Neuronal stem cell (in vitro differentiated cells): ENCODE data around the gene POFUT2.
A peak's percentile ranks its signal among the peaks of the same experiment; 100 is the strongest.

Experiments used
- DNase-seq: peaks from one replicate; pipeline ENCODE4 v3.0.0-alpha.2; 2013; ENCODE audit warnings: low spot score
- H2AFZ ChIP-seq: one replicate; pipeline ENCODE4 v1.6.1; 2013; ENCODE audit warnings: mild to moderate bottlenecking, low read length, inconsistent platforms
- H2AK5ac ChIP-seq: 2 replicates; pipeline ENCODE4 v1.6.1; 2013; ENCODE audit warnings: low read depth, mild to moderate bottlenecking, inconsistent platforms, low read length, moderate library complexity, mixed read lengths
- H2BK120ac ChIP-seq: 2 replicates; pipeline ENCODE4 v1.6.1; 2013; ENCODE audit warnings: low read depth, mild to moderate bottlenecking, inconsistent platforms, low read length, moderate library complexity, mixed read lengths
- H2BK12ac ChIP-seq: one replicate; pipeline ENCODE4 v1.6.1; 2013; ENCODE audit warnings: low read length, inconsistent platforms
- H2BK15ac ChIP-seq: 2 replicates; pipeline ENCODE4 v1.6.1; 2013; ENCODE audit warnings: mild to moderate bottlenecking, low read length, inconsistent platforms, mixed read lengths
- H2BK5ac ChIP-seq: one replicate; pipeline ENCODE4 v1.6.1; 2013; ENCODE audit warnings: inconsistent platforms, mild to moderate bottlenecking, low read length, moderate library complexity
- H3K14ac ChIP-seq: one replicate; pipeline ENCODE4 v1.6.1; 2013; ENCODE audit warnings: low read length, inconsistent platforms
- H3K18ac ChIP-seq: 2 replicates; pipeline ENCODE4 v1.6.1; 2013; ENCODE audit warnings: low read length, inconsistent platforms
- H3K23ac ChIP-seq: 2 replicates; pipeline ENCODE4 v1.6.1; 2013; ENCODE audit warnings: low read depth, mild to moderate bottlenecking, mixed read lengths, low read length, inconsistent platforms; ENCODE audit not compliant: poor library complexity
- H3K27ac ChIP-seq: replicated peaks from 3 replicates; pipeline ENCODE4 v1.5.1; 2013; ENCODE audit warnings: low read length, inconsistent platforms
- H3K27me3 ChIP-seq, 3 experiments: 2 replicates each; pipeline ENCODE4 v1.6.1; 2013; ENCODE audit warnings: low read length in 3 of 3, mild to moderate bottlenecking in 2 of 3, inconsistent platforms in 1 of 3, low read depth in 1 of 3, mixed read lengths in 1 of 3, moderate library complexity in 1 of 3; ENCODE audit not compliant: control insufficient read depth in 3 of 3, insufficient read depth in 3 of 3
- H3K36me3 ChIP-seq, 2 donors: replicated peaks in 1 of 2; 2 replicates each; pipeline ENCODE4 v1.6.1; 2013; ENCODE audit warnings: low read length in 2 of 2; ENCODE audit not compliant: control insufficient read depth in 2 of 2, insufficient read depth in 2 of 2
- H3K4ac ChIP-seq: 2 replicates; pipeline ENCODE4 v1.6.1; 2013; ENCODE audit warnings: inconsistent platforms, mild to moderate bottlenecking, low read length, moderate library complexity
- H3K4me1 ChIP-seq, 2 donors: 1 replicate in 1 of 2; 2 replicates in 1 of 2; pipeline ENCODE4 v1.6.1; 2013; ENCODE audit warnings: low read length in 2 of 2, low read depth in 1 of 2; ENCODE audit not compliant: control insufficient read depth in 2 of 2, insufficient read depth in 1 of 2
- H3K4me2 ChIP-seq: one replicate; pipeline ENCODE4 v1.6.1; 2013; ENCODE audit warnings: mild to moderate bottlenecking, low read length, inconsistent platforms; ENCODE audit not compliant: insufficient read depth, poor library complexity, severe bottlenecking
- H3K4me3 ChIP-seq, 2 donors: 2 replicates each; pipeline ENCODE4 v1.5.1; 2013; ENCODE audit warnings: low read length in 2 of 2, mild to moderate bottlenecking in 2 of 2, inconsistent platforms in 1 of 2, moderate library complexity in 1 of 2
- H3K79me1 ChIP-seq: one replicate; pipeline ENCODE4 v1.6.1; 2013; ENCODE audit warnings: low read depth, mild to moderate bottlenecking, inconsistent platforms, low read length, moderate library complexity
- H3K9ac ChIP-seq: one replicate; pipeline ENCODE4 v1.6.1; 2013; ENCODE audit warnings: mild to moderate bottlenecking, low read depth, low read length, inconsistent platforms; ENCODE audit not compliant: poor library complexity
- H3K9me3 ChIP-seq, 2 donors: replicated peaks in 1 of 2; 2 replicates each; pipeline versions ENCODE3 to v1.6.1; 2013; ENCODE audit warnings: low read length in 2 of 2, mild to moderate bottlenecking in 2 of 2, inconsistent platforms in 1 of 2, low read depth in 1 of 2, mixed read lengths in 1 of 2, moderate library complexity in 1 of 2; ENCODE audit not compliant: control insufficient read depth in 2 of 2, insufficient read depth in 1 of 2
- H4K8ac ChIP-seq: one replicate; pipeline ENCODE4 v1.6.1; 2013; ENCODE audit warnings: low read depth, mild to moderate bottlenecking, inconsistent platforms, low read length, moderate library complexity
- H4K91ac ChIP-seq: one replicate; pipeline ENCODE4 v1.6.1; 2013; ENCODE audit warnings: low read length, low read depth, mild to moderate bottlenecking, inconsistent platforms; ENCODE audit not compliant: poor library complexity
- WGBS, 2 donors: extraction: QIAGEN DNeasy Blood & Tissue Kit; methylation state at CpG; one replicate each; pipeline ENCODE4 v1.1.7; 2013; ENCODE audit warnings: missing lambda C conversion rate in 2 of 2, mixed read lengths in 1 of 2; ENCODE audit not compliant: insufficient read length in 2 of 2, insufficient replicate concordance in 1 of 2; ENCODE audit errors: extremely low coverage in 2 of 2; 5-methylcytosine and 5-hydroxymethylcytosine counted together

The POFUT2 gene

GRCh38 chr21:45251635-45252447, 35.9 kb downstream of the POFUT2 start:
- no peak overlapping the region for H3K9ac ChIP-seq
- peaks cover 9 to 12% of the 10 kb centered on the region in 2 donors for H3K4me1 ChIP-seq
- no peak overlapping the region for H2BK12ac ChIP-seq
- H3K79me1 ChIP-seq: peaks cover 2% of the 10 kb centered on the region
- H3K4me3 ChIP-seq: peak overlapping the region in 1 of 2 donors; percentile 43
- H4K91ac ChIP-seq: no peak overlapping the region
- peak overlapping the region; percentile 6 for H2AK5ac ChIP-seq
- H2BK120ac ChIP-seq: no peak overlapping the region
- peak overlapping the region; percentile 2 for H2BK5ac ChIP-seq
- no peak overlapping the region for H3K27ac ChIP-seq
- H2AFZ ChIP-seq: no peak overlapping the region
- no peak overlapping the region for H3K14ac ChIP-seq
- H3K36me3 ChIP-seq: no peaks in the 10 kb centered on the region
- H3K27me3 ChIP-seq: peaks cover 0 to 7% (median 0%) of the 10 kb centered on the region in 3 experiments
- no CpG with 5 or more reads among the region's 28 CpGs for WGBS, 2 donors
- no peak for DNase-seq
- H3K4me2 ChIP-seq: no peak overlapping the region
- H3K9me3 ChIP-seq: peaks cover 2 to 19% of the 10 kb centered on the region in 2 donors
- peak overlapping the region; percentile 18 for H3K18ac ChIP-seq
- H3K23ac ChIP-seq: no peak overlapping the region
- H3K4ac ChIP-seq: no peak overlapping the region
- no peak overlapping the region for H4K8ac ChIP-seq
- H2BK15ac ChIP-seq: peak overlapping the region; percentile 64

GRCh38 chr21:45250914-45251634, 36.6 kb downstream of the POFUT2 start:
- Histone ChIP-seq H3K4me2 (no peak overlapping the region), H4K8ac (no peak overlapping the region), H2AK5ac (peak overlapping the region; percentile 19), H2BK12ac (no peak overlapping the region), H4K91ac (no peak overlapping the region), H2AFZ (no peak overlapping the region), H3K4ac (no peak overlapping the region), H3K4me1 (peaks cover 5 to 9% of the 10 kb centered on the region in 2 donors), H3K79me1 (no peaks in the 10 kb centered on the region), H2BK120ac (no peak overlapping the region), H3K9ac (no peak overlapping the region), H3K27ac (no peak overlapping the region), H2BK5ac (peak overlapping the region; percentile 2), H3K23ac (no peak overlapping the region), H3K9me3 (peaks cover 2 to 19% of the 10 kb centered on the region in 2 donors), H3K4me3 (no peak overlapping the region), H3K18ac (no peak overlapping the region), H3K14ac (no peak overlapping the region), H2BK15ac (no peak overlapping the region), H3K27me3 (peaks cover 0 to 7% (median 0%) of the 10 kb centered on the region in 3 experiments), H3K36me3 (no peaks in the 10 kb centered on the region)
- no peak for DNase-seq
- no CpG with 5 or more reads among the region's 14 CpGs for WGBS, 2 donors

- Histone ChIP-seq H3K18ac (no peak overlapping the region), H2BK5ac (no peak overlapping the region), H3K9ac (no peak overlapping the region), H2AK5ac (no peak overlapping the region), H4K91ac (no peak overlapping the region), H3K36me3 (no peaks in the 10 kb centered on the region), H2BK15ac (no peak overlapping the region), H3K9me3 (peaks cover 2 to 19% of the 10 kb centered on the region in 2 donors), H3K14ac (no peak overlapping the region), H3K27me3 (peaks cover 0 to 7% (median 0%) of the 10 kb centered on the region in 3 experiments), H4K8ac (no peak overlapping the region), H3K27ac (no peak overlapping the region), H3K79me1 (no peaks in the 10 kb centered on the region), H3K4me2 (no peak overlapping the region), H2BK12ac (no peak overlapping the region), H3K4ac (no peak overlapping the region), H2BK120ac (no peak overlapping the region), H3K23ac (no peak overlapping the region), H2AFZ (no peak overlapping the region), H3K4me1 (peaks cover 5 to 9% of the 10 kb centered on the region in 2 donors), H3K4me3 (no peak overlapping the region)
- no peak for DNase-seq
- WGBS, 2 donors: no CpG with 5 or more reads among the region's 3 CpGs
These were observed 37.4 kb downstream of the POFUT2 start for GRCh38 chr21:45250272-45250671.

- H3K4me1 ChIP-seq: peaks cover 5 to 9% of the 10 kb centered on the region in 2 donors
- H4K91ac ChIP-seq: no peak overlapping the region
- peaks cover 4 to 22% of the 10 kb centered on the region in 2 donors for H3K9me3 ChIP-seq
- H3K18ac ChIP-seq: no peak overlapping the region
- no CpG with 5 or more reads among the region's 6 CpGs for WGBS, 2 donors
- H3K4me3 ChIP-seq: no peak overlapping the region
- H2BK12ac ChIP-seq: no peak overlapping the region
- DNase-seq: no peak
- no peak overlapping the region for H4K8ac ChIP-seq
- H2BK5ac ChIP-seq: no peak overlapping the region
- no peak overlapping the region for H2AFZ ChIP-seq
- no peak overlapping the region for H3K4me2 ChIP-seq
- no peaks in the 10 kb centered on the region for H3K36me3 ChIP-seq
- no peak overlapping the region for H3K9ac ChIP-seq
- H3K23ac ChIP-seq: no peak overlapping the region
- H3K14ac ChIP-seq: no peak overlapping the region
- no peak overlapping the region for H3K4ac ChIP-seq
- H2BK120ac ChIP-seq: no peak overlapping the region
- no peak overlapping the region for H3K27ac ChIP-seq
- H3K27me3 ChIP-seq: peaks cover 0 to 7% (median 0%) of the 10 kb centered on the region in 3 experiments
- no peak overlapping the region for H2AK5ac ChIP-seq
- no peaks in the 10 kb centered on the region for H3K79me1 ChIP-seq
- H2BK15ac ChIP-seq: no peak overlapping the region
These were observed 38.1 kb downstream of the POFUT2 start for GRCh38 chr21:45249626-45250025.
